PFSK-1 (cell line): ENCODE results near the gene ELP5.

Experiments used
- POLR2AphosphoS5 ChIP-seq: IDR thresholded peaks from 2 replicates; pipeline ENCODE4 v1.6.1; 2012; ENCODE audit warnings: low read depth, mild to moderate bottlenecking, control low read depth, low read length, moderate library complexity
- REST ChIP-seq, 2 experiments: IDR thresholded peaks; 2 replicates each; pipeline versions ENCODE4 v1.6.1 to v1.8.0; 2011 to 2012; ENCODE audit warnings: low read depth in 2 of 2, low read length in 2 of 2, control low read depth in 1 of 2, inconsistent platforms in 1 of 2, mild to moderate bottlenecking in 1 of 2, moderate library complexity in 1 of 2; ENCODE audit not compliant: insufficient read depth in 1 of 2

GRCh38 chr17:7219229-7219811 is 32.7 kb upstream of the ELP5 start:
- TF ChIP-seq POLR2AphosphoS5 (no peak), REST (IDR thresholded peaks at IDR 0.05; ENCODE audit: insufficient read depth in 1 of 2, low read depth in 2 of 2, low read length in 2 of 2) (no peak)
